Measurements from ENCODE around the gene ASIC1. TPM values are rescaled to one million over a fixed set of nuclear protein-coding genes. Genes with fewer than 3 reads are reported as not detected.

The ASIC1 gene
- total RNA-seq, 1 donor: 1.3 TPM

DNA sequence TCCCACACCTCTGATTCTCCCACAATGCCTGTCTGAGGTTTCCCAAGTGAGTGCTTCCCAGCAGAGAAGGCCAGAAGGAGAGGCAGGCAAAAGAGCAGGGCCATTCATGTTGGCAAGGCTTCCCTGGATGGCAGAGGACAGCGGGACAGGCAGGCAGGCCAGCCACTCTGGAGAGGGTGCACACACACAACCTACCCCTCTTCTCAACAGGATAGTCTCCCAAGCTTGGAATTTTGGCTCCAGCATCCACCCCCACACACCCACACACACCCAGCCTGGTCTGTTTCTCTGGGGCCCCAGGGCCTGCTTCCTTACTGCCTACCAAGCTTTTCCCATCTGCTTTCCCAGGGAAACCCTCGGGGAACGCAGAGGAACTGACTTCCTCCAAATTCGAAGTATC, 16.7 kb upstream of the ASIC1 start:
- no peak overlapping the region for H3K4me3 ChIP-seq (ENCODE audit: low read depth, low read length)
- no peak for DNase-seq (ENCODE audit: low read depth)
- TF ChIP-seq, protein P1, sequence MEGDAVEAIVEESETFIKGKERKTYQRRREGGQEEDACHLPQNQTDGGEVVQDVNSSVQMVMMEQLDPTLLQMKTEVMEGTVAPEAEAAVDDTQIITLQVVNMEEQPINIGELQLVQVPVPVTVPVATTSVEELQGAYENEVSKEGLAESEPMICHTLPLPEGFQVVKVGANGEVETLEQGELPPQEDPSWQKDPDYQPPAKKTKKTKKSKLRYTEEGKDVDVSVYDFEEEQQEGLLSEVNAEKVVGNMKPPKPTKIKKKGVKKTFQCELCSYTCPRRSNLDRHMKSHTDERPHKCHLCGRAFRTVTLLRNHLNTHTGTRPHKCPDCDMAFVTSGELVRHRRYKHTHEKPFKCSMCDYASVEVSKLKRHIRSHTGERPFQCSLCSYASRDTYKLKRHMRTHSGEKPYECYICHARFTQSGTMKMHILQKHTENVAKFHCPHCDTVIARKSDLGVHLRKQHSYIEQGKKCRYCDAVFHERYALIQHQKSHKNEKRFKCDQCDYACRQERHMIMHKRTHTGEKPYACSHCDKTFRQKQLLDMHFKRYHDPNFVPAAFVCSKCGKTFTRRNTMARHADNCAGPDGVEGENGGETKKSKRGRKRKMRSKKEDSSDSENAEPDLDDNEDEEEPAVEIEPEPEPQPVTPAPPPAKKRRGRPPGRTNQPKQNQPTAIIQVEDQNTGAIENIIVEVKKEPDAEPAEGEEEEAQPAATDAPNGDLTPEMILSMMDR (IDR thresholded peaks at IDR 0.05; ENCODE audit: insufficient read depth, low read depth, low read length): no peak

DNA sequence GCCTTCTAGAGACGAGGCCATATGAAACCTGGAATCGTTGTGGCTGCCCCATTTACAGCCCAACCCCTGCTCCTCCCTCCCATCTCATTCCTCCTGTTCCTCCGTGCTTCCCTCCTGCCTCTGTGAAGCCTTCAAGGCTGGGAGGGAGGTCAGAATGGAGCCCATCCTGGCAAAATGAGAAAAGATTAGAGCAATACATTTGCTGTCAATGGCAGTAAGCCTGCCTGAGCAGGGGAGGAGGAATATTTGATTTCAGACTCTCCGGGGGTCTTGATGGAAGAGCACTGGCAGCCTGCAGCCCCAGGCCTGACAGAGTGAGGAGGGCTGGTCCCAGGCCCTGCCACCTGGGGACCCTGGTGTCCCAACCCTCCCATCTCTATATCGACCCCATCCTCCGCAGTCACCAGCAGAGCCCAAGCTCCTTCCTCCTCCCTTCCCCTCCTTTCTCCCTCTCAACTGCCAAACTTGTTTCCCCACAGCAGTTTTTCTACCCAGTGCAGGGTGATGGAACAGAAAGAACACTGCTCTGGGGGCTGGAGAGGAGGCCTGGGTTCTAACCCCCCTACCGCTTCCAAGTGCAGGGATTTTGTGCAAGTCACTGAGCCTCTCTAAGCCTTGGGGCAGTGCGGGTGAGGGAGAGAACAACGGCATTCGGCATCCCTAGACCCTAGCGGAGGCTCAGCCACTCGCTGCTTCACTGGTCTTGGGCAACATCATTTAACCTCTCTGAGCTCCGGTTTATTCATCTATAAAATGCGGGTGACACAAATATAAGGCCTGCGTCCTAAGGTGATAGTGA, 16.1 kb upstream of the ASIC1 start:
- no peak overlapping the region for H3K4me3 ChIP-seq (ENCODE audit: low read depth, low read length)
- TF ChIP-seq, protein P1 (IDR thresholded peaks at IDR 0.05; ENCODE audit: insufficient read depth, low read depth, low read length): no peak
- DNase-seq (ENCODE audit: low read depth): no peak

DNA sequence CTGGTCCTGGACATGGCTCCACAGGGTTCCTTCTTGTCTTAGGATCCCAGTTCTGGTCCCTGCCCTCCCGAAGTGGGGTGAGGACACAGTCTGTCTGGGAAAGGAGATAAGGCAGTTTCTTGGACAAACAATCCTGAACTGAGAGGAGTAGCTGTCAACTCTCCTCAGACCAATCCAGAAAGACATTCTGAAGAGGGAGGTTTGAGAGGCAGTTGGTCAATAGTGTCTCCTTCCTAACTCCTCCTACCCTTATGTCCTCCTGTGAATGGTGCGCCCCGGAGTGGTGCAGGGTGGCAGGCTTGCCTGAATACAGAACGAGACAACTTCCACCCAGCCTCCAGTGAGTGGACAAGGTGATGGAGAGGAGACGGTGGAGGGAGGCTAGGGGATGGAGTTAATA, 15.4 kb upstream of the ASIC1 start:
- TF ChIP-seq, protein P1 (IDR thresholded peaks at IDR 0.05; ENCODE audit: insufficient read depth, low read depth, low read length): no peak
- H3K4me3 ChIP-seq (ENCODE audit: low read depth, low read length): no peak overlapping the region
- DNase-seq (ENCODE audit: low read depth): no peak

DNA sequence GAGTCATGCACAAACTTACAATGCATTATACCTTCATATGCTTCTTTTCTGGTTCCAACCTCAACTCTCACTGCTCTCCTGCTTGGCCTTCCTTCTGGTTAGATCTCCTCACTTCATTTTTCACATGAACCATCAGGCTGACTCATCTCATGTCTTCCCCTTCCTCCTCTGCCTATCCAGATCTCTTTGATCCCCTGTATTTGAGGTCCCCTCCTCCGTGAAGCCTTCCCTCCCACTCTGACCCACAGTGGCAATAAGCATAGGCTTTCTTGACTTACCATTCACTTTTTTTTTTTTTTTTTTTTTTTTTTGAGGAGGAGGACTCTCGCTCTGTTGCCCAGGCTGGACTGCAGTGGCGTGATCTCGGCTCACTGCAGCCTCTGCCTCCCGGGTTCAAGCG, 14.7 kb upstream of the ASIC1 start:
- no peak overlapping the region for H3K4me3 ChIP-seq (ENCODE audit: low read depth, low read length)
- TF ChIP-seq, protein P1 (IDR thresholded peaks at IDR 0.05; ENCODE audit: insufficient read depth, low read depth, low read length): no peak
- no peak for DNase-seq (ENCODE audit: low read depth)

DNA sequence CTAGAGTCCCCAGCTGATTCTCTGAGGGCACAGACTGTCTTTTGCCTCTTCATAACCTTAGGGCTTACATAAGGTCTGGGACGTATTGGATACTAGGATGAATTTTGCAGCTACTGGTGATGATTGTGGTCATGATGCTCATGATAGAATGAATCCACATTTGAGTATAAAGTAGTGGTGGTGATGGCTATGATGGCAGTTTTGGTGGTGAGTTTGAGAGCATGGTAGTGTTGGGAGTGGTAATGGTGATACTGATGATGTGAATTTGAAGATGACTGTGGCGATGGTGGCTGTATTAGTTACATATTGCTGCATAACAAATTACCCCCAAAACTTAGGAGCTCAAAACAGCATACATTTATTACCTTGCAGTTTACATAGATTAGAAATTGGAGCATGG, 14.1 kb upstream of the ASIC1 start:
- DNase-seq (ENCODE audit: low read depth): no peak
- H3K4me3 ChIP-seq (ENCODE audit: low read depth, low read length): no peak overlapping the region
- TF ChIP-seq, protein P1 (IDR thresholded peaks at IDR 0.05; ENCODE audit: insufficient read depth, low read depth, low read length): no peak

DNA sequence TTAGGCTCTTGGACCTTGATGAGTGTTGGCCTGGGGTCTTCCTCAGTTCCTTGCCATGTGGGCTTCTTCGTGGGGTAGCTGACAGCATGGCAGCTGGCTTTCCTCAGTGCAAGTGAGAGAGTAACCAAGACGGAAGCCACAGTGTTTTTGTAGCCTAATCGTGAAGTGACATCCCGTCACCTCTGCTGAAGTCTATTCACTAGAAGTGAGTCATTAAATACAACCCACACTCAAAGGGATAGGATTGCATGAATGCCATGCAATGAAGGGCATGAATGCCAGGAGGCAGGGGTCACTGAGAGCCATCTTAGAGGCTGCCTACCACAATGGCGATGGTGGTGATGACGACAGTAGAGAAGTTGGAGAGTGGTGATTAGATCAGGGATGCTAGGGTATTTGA, 13.5 kb upstream of the ASIC1 start:
- H3K4me3 ChIP-seq (ENCODE audit: low read depth, low read length): no peak overlapping the region
- TF ChIP-seq, protein P1 (IDR thresholded peaks at IDR 0.05; ENCODE audit: insufficient read depth, low read depth, low read length): no peak
- no peak for DNase-seq (ENCODE audit: low read depth)

Data from fibroblast of villous mesenchyme (primary cell).